Measurements from ENCODE around the gene RFTN1.

RFTN1 gene

GRCh38 chr3:16377196-16377595, 136.3 kb downstream of the RFTN1 start:
- no peak for DNase-seq (ENCODE audit: low read depth)

DNA sequence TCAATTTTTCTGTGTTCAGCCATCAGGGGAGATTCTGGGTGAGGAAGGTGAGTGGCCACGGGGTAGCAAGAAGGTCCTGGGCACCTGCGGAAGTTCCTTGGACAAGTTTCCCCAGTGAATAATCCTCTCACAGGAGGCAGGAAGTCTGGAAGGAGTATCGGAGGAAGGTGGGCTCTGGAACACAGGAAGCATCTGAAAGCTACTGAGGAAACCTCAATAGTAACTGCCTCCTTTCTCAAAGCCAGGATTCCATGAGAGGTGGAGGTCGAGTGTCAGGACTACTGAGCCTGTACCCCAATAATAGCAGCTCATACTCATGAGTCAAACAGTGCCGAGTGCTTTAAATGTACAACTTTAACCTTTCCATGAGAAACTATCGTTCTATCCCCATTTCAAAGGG, 137.6 kb downstream of the RFTN1 start:
- DNase-seq (ENCODE audit: low read depth) = no peak

DNA sequence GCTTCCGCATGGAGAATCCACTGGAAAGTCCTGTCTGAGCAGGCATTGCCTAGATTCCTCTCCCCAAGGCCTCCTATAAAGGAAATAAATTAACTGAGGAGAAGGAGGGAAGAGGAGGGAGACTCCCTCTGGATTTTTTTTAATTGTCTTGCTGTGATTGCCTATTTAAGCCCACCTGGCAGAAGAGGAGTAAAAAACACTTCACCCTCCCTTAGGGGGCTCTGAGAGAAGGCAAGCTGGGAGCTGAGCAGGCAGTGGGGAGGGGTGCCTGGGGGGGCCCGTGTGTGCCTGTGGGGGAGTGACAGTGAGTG, 138.6 kb downstream of the RFTN1 start:
- no peak for DNase-seq (ENCODE audit: low read depth)

GRCh38 chr3:16374047-16374934, 139.2 kb downstream of the RFTN1 start:
- DNase-seq (ENCODE audit: low read depth) = no peak

DNA sequence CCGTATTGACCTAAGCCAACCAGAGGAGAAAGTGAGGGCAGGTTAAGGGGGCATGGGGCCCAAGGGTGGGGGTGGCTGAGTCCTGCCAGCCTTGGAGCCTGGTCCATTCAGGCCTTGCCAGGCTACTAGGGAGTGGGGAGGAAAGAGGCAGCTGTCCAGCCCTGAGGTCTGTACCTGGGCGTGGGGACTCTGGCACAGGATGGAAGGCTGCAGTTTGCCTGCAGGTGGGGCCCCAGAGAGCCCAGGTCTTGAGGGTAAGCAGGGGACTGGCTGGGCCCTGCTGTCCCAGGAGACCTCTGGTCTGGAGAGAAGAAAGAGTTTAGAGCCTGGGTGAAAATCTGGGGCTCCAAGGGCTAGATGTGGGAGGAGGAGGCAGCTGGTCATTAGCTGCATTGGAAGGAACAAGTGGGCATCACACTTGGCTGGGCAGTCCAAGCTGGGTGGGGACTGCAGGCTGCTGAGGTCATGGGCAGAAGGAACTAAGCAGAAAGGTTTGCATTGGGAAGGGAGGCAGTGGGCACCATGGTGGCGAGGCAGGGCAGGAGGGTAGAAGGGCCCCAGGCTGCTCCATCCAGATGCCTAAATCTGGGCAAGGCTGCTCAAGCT, 140.1 kb downstream of the RFTN1 start:
- no peak for DNase-seq (ENCODE audit: low read depth)

- no peak for DNase-seq (ENCODE audit: low read depth)
Measured at GRCh38 chr3:16372362-16373292, 140.9 kb downstream of the RFTN1 start.

GRCh38 chr3:16370872-16371740, 142.4 kb downstream of the RFTN1 start:
- no peak for DNase-seq (ENCODE audit: low read depth)

GRCh38 chr3:16370503-16370871, 143.0 kb downstream of the RFTN1 start:
- no peak for DNase-seq (ENCODE audit: low read depth)

DNA sequence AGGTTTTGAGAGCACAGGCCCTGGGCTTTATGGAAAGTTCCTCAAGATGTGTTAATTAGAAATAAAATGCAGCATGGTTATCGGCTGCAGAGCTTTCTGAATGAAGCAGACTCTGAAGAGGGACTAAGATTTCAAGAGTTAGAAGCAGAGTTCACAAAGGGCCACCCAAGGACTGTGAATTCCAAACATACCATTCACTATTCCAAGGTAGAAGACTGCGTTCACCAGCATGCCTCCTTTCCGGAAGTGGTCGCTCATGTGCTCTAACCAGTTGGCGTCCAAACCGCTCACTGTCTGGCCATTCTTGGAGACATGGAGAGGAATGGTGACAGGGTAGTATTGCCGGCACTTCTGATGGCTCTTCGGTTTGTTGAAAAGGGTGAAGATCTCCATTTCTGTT, 143.6 kb downstream of the RFTN1 start:
- DNase-seq (ENCODE audit: low read depth) = no peak

DNA sequence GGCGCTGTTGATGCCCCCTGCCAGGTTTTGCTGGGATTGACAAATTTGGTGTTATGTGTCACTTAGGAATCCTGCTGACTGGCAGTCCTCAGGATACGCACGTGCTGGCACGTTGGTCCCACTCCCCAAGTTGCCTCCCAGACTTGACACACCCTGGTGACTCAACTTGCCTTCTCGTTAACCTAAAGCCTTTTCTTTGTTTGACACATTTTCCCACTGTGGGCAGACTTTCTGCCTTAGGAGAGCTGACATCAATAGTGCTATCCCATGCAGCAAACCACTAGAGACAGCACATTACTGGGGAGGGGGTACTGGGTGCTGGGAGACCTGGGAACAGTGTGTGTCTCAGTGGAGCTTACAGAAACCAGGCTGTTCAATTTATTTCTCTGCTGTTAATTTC, 144.2 kb downstream of the RFTN1 start:
- no peak for DNase-seq (ENCODE audit: low read depth)

- DNase-seq (ENCODE audit: low read depth) = no peak
Measured at GRCh38 chr3:16366581-16366980, 146.9 kb downstream of the RFTN1 start.

GRCh38 chr3:16365491-16366128, 147.9 kb downstream of the RFTN1 start:
- DNase-seq (ENCODE audit: low read depth) = no peak

- no peak for DNase-seq (ENCODE audit: low read depth)
Measured at GRCh38 chr3:16364963-16365362, 148.5 kb downstream of the RFTN1 start.

DNA sequence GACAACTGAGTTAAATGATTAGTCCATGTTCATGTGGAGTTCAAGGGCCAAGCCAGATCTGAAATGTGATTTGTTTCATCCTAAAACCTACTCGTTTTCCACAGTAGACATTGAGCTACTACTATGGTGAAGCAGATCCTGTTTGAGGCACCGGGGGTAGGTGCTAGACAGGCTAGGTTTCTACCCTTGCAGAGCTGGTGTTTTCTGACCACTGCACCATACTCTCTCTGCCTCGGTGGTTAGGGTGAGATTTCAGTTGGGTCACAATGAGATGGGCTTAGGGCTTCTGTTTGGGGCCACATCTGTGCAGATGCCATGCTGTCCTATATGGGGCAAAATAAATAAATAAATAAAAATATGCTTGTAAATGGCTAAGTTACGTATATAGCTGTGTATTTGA, 149.2 kb downstream of the RFTN1 start:
- no peak for DNase-seq (ENCODE audit: low read depth)

GRCh38 chr3:16363636-16364035, 149.9 kb downstream of the RFTN1 start:
- no peak for DNase-seq (ENCODE audit: low read depth)

DNA sequence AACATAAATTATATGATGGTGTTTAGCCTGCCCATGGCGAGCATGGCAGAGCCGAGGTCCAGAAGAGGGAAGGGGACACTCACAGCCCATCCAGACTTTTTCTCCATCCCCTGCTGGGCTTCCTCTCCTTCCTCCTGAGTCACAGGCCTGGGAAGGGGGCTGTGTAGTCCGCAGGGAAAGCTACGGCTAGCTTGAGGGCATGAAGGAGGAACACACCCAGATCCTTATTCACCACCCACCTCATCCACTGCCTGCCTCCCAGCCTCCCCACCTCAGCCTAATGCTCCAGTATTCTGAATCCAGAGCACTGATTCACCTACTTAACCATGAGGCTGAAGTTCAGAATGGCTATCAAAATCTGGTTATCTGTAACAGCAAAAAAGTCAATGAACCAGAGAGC, 150.7 kb downstream of the RFTN1 start:
- DNase-seq (ENCODE audit: low read depth) = no peak

- no peak for DNase-seq (ENCODE audit: low read depth)
Measured at GRCh38 chr3:16361087-16361486, 152.4 kb downstream of the RFTN1 start.

DNA sequence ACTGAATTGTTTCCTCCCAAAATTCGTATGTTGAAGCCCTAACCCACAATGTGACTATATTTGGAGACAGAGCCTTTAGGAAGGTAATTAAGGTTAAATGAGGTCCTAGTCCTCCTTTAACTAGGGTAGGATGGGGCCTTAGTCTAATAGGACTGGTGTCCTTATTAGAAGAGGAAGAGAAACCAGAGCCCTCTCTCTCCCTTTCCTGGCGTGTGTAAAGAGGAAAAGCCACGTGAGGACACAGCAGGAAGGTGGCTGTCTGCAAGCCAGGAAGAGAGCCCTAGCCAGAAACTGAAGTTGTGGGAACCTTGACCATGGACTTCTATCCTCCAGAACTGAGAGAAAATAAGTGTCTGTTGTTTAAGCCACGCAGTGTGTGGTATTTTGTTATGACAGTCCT, 154.2 kb downstream of the RFTN1 start:
- DNase-seq (ENCODE audit: low read depth) = no peak

GRCh38 chr3:16358336-16358735, 155.2 kb downstream of the RFTN1 start:
- DNase-seq (ENCODE audit: low read depth) = no peak

GRCh38 chr3:16357186-16358121, 156.0 kb downstream of the RFTN1 start:
- DNase-seq (ENCODE audit: low read depth) = no peak

Measured in stimulated activated CD8-positive, alpha-beta memory T cell treated with anti-CD3 and anti-CD28 coated beads, Interleukin-4, amount 100 ng/mL, for 24 hours (primary cell).